Measurements from ENCODE around the gene STXBP5L. TPM values are rescaled to one million over a fixed set of nuclear protein-coding genes. Genes with fewer than 3 reads are reported as not detected.

Gene STXBP5L
- total and polyA plus RNA-seq, 2 of the 4 experiments (the other 2 are of a cell fraction): not detected

DNA sequence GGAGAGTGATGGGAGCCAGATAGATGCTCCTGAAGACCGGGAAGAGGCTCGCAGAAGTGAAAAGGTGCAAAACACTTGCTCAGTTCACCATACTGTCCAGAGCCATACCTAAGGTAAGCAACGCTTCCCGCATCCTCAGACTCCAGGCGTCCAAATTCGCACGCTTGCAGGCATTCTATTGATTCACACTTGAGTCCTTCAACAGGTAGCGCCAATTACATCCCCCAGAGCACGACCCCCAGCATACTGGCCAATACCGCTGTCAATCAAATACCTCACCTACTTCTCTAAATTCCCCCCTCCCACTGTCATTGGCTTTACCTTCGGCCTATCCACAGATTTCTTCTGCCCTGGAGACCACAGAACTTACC, 361 bp upstream of the STXBP5L start:
- no peak overlapping the region for H3K27ac ChIP-seq (ENCODE audit: insufficient read depth, low read length)
- no peaks in the 10 kb centered on the region for H3K9me1 ChIP-seq (ENCODE audit: insufficient read depth, low read length)
- H2AFZ ChIP-seq (replicated peaks; ENCODE audit: low read length, poor library complexity): no peak overlapping the region
- no peak overlapping the region for H2BK5ac ChIP-seq (ENCODE audit: low read depth, low read length, poor library complexity, severe bottlenecking)
- 0 out of 2 replicates have a peak, but pooled peaks cover 2% of the 10 kb centered on the region for H3K9me3 ChIP-seq (ENCODE audit: control insufficient read depth, insufficient read depth, low read length)
- no peaks in the 10 kb centered on the region for H3K4me1 ChIP-seq (ENCODE audit: control insufficient read depth, insufficient read depth, low read length)
- H3K18ac ChIP-seq (ENCODE audit: low read depth, low read length): no peak overlapping the region
- no peak overlapping the region for H3K14ac ChIP-seq (replicated peaks; ENCODE audit: low read depth, low read length)
- no peaks in the 10 kb centered on the region for H3K36me3 ChIP-seq (ENCODE audit: control insufficient read depth, insufficient read depth, low read length)
- no peak overlapping the region for H4K8ac ChIP-seq (ENCODE audit: low read depth in 2 of 2, low read length in 2 of 2)
- no peak overlapping the region for H3K9ac ChIP-seq (ENCODE audit: low read depth, low read length)
- intact Hi-C loops (cut with micrococcal nuclease): loop anchor here (5.0 kb wide), 1 partner anchor 345 kb away; no protein-coding TSS in a partner anchor
- no peak overlapping the region for H4K5ac ChIP-seq (ENCODE audit: low read depth, low read length)
- in situ Hi-C loops (cut with MboI; ENCODE audit: low sequenced_read_pairs): no loop called here
- ATAC-seq (ENCODE audit: low read depth) (no peak), DNase-seq (no peak)
- H2AK5ac ChIP-seq (ENCODE audit: low read depth, low read length): no peak overlapping the region
- TF ChIP-seq RAD21 (IDR thresholded peaks at IDR 0.05; ENCODE audit: low read length): no peak
- TF ChIP-seq MAFK (IDR thresholded peaks at IDR 0.05; ENCODE audit: low read depth, low read length): no peak
- no peak for TF ChIP-seq NFE2L2 (IDR thresholded peaks at IDR 0.05; ENCODE audit: low read depth, low read length)
- TF ChIP-seq, protein P1, sequence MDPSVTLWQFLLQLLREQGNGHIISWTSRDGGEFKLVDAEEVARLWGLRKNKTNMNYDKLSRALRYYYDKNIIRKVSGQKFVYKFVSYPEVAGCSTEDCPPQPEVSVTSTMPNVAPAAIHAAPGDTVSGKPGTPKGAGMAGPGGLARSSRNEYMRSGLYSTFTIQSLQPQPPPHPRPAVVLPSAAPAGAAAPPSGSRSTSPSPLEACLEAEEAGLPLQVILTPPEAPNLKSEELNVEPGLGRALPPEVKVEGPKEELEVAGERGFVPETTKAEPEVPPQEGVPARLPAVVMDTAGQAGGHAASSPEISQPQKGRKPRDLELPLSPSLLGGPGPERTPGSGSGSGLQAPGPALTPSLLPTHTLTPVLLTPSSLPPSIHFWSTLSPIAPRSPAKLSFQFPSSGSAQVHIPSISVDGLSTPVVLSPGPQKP (IDR thresholded peaks at IDR 0.05; ENCODE audit: borderline replicate concordance, low read depth, low read length): no peak
- TF ChIP-seq RFX5 (IDR thresholded peaks at IDR 0.05; ENCODE audit: low read depth, low read length): no peak
- TF ChIP-seq SMC3 (IDR thresholded peaks at IDR 0.05; ENCODE audit: low read depth, low read length): no peak
- TF ChIP-seq, protein P2, sequence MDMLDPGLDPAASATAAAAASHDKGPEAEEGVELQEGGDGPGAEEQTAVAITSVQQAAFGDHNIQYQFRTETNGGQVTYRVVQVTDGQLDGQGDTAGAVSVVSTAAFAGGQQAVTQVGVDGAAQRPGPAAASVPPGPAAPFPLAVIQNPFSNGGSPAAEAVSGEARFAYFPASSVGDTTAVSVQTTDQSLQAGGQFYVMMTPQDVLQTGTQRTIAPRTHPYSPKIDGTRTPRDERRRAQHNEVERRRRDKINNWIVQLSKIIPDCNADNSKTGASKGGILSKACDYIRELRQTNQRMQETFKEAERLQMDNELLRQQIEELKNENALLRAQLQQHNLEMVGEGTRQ (IDR thresholded peaks at IDR 0.05; ENCODE audit: low read depth, low read length): no peak
- dilution Hi-C loops (cut with HindIII; ENCODE audit: low sequenced_read_pairs, unreplicated experiment): no loop called here
- H3K4me3 ChIP-seq (ENCODE audit: insufficient read depth, low read depth, low read length): no peak overlapping the region
- H3K4me2 ChIP-seq (ENCODE audit: low read depth, low read length): no peak overlapping the region; the same call in 1 of the 2 replicates
- 5% methylated on average over 8 of the region's 11 CpGs; no CpG with 5 or more reads in 1 of the 2 experiments for WGBS, 2 experiments (ENCODE audit: extremely low coverage in 2 of 2, insufficient read length in 1 of 2)
- H4K91ac ChIP-seq (ENCODE audit: insufficient read depth, low read depth, low read length): no peak overlapping the region
- H3K23ac ChIP-seq (ENCODE audit: low read depth, low read length): no peak overlapping the region
- no peaks in the 10 kb centered on the region for H3K79me1 ChIP-seq (ENCODE audit: low read depth in 1 of 2, low read length in 2 of 2)
- H2BK120ac ChIP-seq (ENCODE audit: low read depth, low read length): no peak overlapping the region
- no peak overlapping the region for H2BK20ac ChIP-seq (ENCODE audit: low read depth, low read length)
- no TSS peak for BruUV-seq (replicated peaks)
- no peak overlapping the region for H3K56ac ChIP-seq (ENCODE audit: extremely low read depth, insufficient read depth, low read length)
- no peaks in the 10 kb centered on the region for H4K20me1 ChIP-seq (ENCODE audit: insufficient read depth, low read length)
- CTCF ChIA-PET: no interaction called here
- H3K4ac ChIP-seq (ENCODE audit: low read depth, low read length): no peak overlapping the region
- POLR2A ChIA-PET (ENCODE audit: unreplicated experiment): no interaction called here
- H2BK15ac ChIP-seq (ENCODE audit: low read depth, low read length): no peak overlapping the region
- peaks cover 12% of the 10 kb centered on the region for H3K27me3 ChIP-seq (ENCODE audit: control insufficient read depth, insufficient read depth, low read length)
- H2AK9ac ChIP-seq (replicated peaks; ENCODE audit: low read depth, low read length, poor library complexity): no peak overlapping the region
